HCT116 (cell line): Measurements from ENCODE around the gene DNM3. TPM values are rescaled to one million over a fixed set of nuclear protein-coding genes. Genes with fewer than 3 reads are reported as not detected.

Source experiments
- ATAC-seq: fragments of 200-7000 bp; cut with Tn5 transposase; 2 replicates; pipeline ENCODE4 v1.9.1; 2020; ENCODE audit warnings: mild to moderate bottlenecking, moderate library complexity
- BruUV-seq: library from RNA; stranded (reverse); fragments of 400-500 nt; replicated peaks from 2 replicates; lab custom pipeline; 2021; lab: Mats Ljungman, UMichigan
- CTCF ChIA-PET: fragments of 300-600 bp; sonication (Branson Sonifier 250); formaldehyde crosslinking; loops from one replicate; lab custom pipeline; 2021; ENCODE audit warnings: antibody characterized with exemption; lab: Charles Lee
- POLR2A ChIA-PET: fragments of 300-600, 350-600 bp; sonication (Branson Sonifier 250); formaldehyde crosslinking; loops from one replicate; lab custom pipeline; 2021; ENCODE audit warnings: antibody characterized with exemption; lab: Charles Lee
- RAD21 ChIA-PET, 2 experiments: fragments of 300-600 bp; sonication (Branson Sonifier 250); formaldehyde crosslinking; loops; one replicate each; lab custom pipeline; 2023; ENCODE audit warnings: low total read pairs in 2 of 2; ENCODE audit not compliant: uncharacterized antibody in 2 of 2, unreplicated experiment in 2 of 2, low non-redundant PET in 1 of 2; lab: Charles Lee
- DNase-seq: peaks from one replicate; pipeline ENCODE4 v3.0.0-alpha.2; 2010; ENCODE audit warnings: low read depth, low spot score
- H2AFZ ChIP-seq: fragments of 200-600 bp; shearing (Covaris generic), sonication (generic); 2 replicates; pipeline ENCODE4 v1.6.1; 2017; ENCODE audit warnings: low read depth, mixed run types, mixed read lengths, antibody characterized with exemption, low read length; ENCODE audit not compliant: poor library complexity, severe bottlenecking
- H3K27ac ChIP-seq: 2 replicates; pipeline ENCODE4 v1.5.1; 2012; ENCODE audit warnings: low read depth, low read length
- H3K27me3 ChIP-seq: fragments of 200-600 bp; sonication (generic); 2 replicates; pipeline ENCODE4 v1.6.1; 2016; ENCODE audit warnings: mixed run types, low read length, mixed read lengths; ENCODE audit not compliant: insufficient read depth
- H3K36me3 ChIP-seq, 2 experiments: fragments of 200-500 bp in 1 of 2; fragments of 200-600 bp in 1 of 2; sonication (Bioruptor generic) in 1 of 2; sonication (generic) in 1 of 2; 2 replicates each; pipeline versions ENCODE4 v1.5.1 to v1.6.1; 2014 to 2016; ENCODE audit warnings: low read length in 2 of 2, inconsistent platforms in 1 of 2, mixed read lengths in 1 of 2, mixed run types in 1 of 2; ENCODE audit not compliant: insufficient read depth in 2 of 2, control insufficient read depth in 1 of 2
- H3K4me1 ChIP-seq, 2 experiments: fragments of 200-600 bp in 1 of 2; sonication (generic) in 1 of 2; 2 replicates each; pipeline versions ENCODE4 v1.5.1 to v1.6.1; 2012 to 2017; ENCODE audit warnings: low read length in 2 of 2, inconsistent platforms in 1 of 2, mild to moderate bottlenecking in 1 of 2, mixed read lengths in 1 of 2, mixed run types in 1 of 2, moderate library complexity in 1 of 2; ENCODE audit not compliant: insufficient read depth in 2 of 2, control insufficient read depth in 1 of 2
- H3K4me2 ChIP-seq: fragments of 200-600 bp; sonication (generic); 2 replicates; pipeline ENCODE4 v1.6.1; 2017; ENCODE audit warnings: mixed run types, low read length, mixed read lengths
- H3K4me3 ChIP-seq, 2 experiments: fragments of 200-600 bp in 1 of 2; sonication (generic) in 1 of 2; replicated peaks in 1 of 2; 2 replicates each; pipeline ENCODE4 v1.5.1; 2011 to 2016; ENCODE audit warnings: low read length in 2 of 2, control low read depth in 1 of 2, low read depth in 1 of 2, mild to moderate bottlenecking in 1 of 2, mixed read lengths in 1 of 2, mixed run types in 1 of 2
- H3K79me2 ChIP-seq: fragments of 200-600 bp; sonication (generic); 2 replicates; pipeline ENCODE4 v1.6.1; 2017; ENCODE audit warnings: mild to moderate bottlenecking, mixed run types, low read length, moderate library complexity, mixed read lengths; ENCODE audit not compliant: insufficient read depth
- H3K9ac ChIP-seq: fragments of 200-600 bp; sonication (generic); 2 replicates; pipeline ENCODE4 v1.6.1; 2016; ENCODE audit warnings: low read length, mixed read lengths
- H3K9me2 ChIP-seq: fragments of 200-600 bp; sonication (generic), shearing (Covaris generic); 2 replicates; pipeline ENCODE4 v1.6.1; 2017; ENCODE audit warnings: mixed run types, mild to moderate bottlenecking, moderate library complexity; ENCODE audit not compliant: insufficient read depth
- H3K9me3 ChIP-seq, 2 experiments: fragments of 200-500 bp in 1 of 2; fragments of 200-600 bp in 1 of 2; sonication (Bioruptor generic) in 1 of 2; sonication (generic) in 1 of 2; 2 replicates each; pipeline ENCODE4 v1.6.1; 2014 to 2017; ENCODE audit warnings: low read length in 2 of 2, mixed read lengths in 2 of 2, inconsistent platforms in 1 of 2, low read depth in 1 of 2, mild to moderate bottlenecking in 1 of 2, mixed run types in 1 of 2, moderate library complexity in 1 of 2; ENCODE audit not compliant: control insufficient read depth in 1 of 2, insufficient read depth in 1 of 2
- H4K20me1 ChIP-seq: fragments of 200-600 bp; sonication (generic), shearing (Covaris generic); 2 replicates; pipeline ENCODE4 v1.6.1; 2017; ENCODE audit warnings: mixed run types, mild to moderate bottlenecking, moderate library complexity; ENCODE audit not compliant: insufficient read depth
- CBX3 ChIP-seq: IDR thresholded peaks from 2 replicates; pipeline ENCODE4 v1.6.1; 2012; ENCODE audit warnings: low read depth
- EZH2 ChIP-seq: fragments of 200-600 bp; sonication (generic); IDR thresholded peaks from 2 replicates; pipeline ENCODE4 v1.6.1; 2017; ENCODE audit warnings: antibody characterized with exemption, mixed run types
- FOSL1 ChIP-seq: IDR thresholded peaks from 2 replicates; pipeline ENCODE4 v1.6.1; 2012; ENCODE audit warnings: low read depth
- JUND ChIP-seq: IDR thresholded peaks from 2 replicates; pipeline ENCODE4 v1.6.1; 2012
- POLR2A ChIP-seq: IDR thresholded peaks from 2 replicates; pipeline ENCODE4 v1.7.0; 2011; ENCODE audit warnings: borderline replicate concordance; ENCODE audit not compliant: insufficient read depth, insufficient read length; ENCODE audit errors: extremely low read depth
- POLR2AphosphoS5 ChIP-seq: IDR thresholded peaks from 2 replicates; pipeline ENCODE4 v1.6.1; 2011; ENCODE audit warnings: mild to moderate bottlenecking, low read depth, low read length, moderate library complexity
- REST ChIP-seq: IDR thresholded peaks from 2 replicates; pipeline ENCODE4 v1.6.1; 2012; ENCODE audit warnings: low read depth
- SIN3A ChIP-seq: IDR thresholded peaks from 2 replicates; pipeline ENCODE4 v1.6.1; 2012; ENCODE audit warnings: low read depth
- SRF ChIP-seq: IDR thresholded peaks from 2 replicates; pipeline ENCODE4 v1.6.1; 2012; ENCODE audit warnings: low read depth
- TCF7L2 ChIP-seq: IDR thresholded peaks from 2 replicates; pipeline ENCODE4 v1.7.0; 2011; ENCODE audit warnings: borderline replicate concordance, inconsistent platforms; ENCODE audit not compliant: insufficient read depth, insufficient read length; ENCODE audit errors: extremely low read depth
- YY1 ChIP-seq: IDR thresholded peaks from 2 replicates; pipeline ENCODE4 v1.6.1; 2011; ENCODE audit warnings: low read length, low read depth, moderate library complexity, mild to moderate bottlenecking; ENCODE audit not compliant: insufficient replicate concordance; ENCODE audit errors: extremely low read depth
- ZFX ChIP-seq: fragments of 450-650 bp; IDR thresholded peaks from 2 replicates; pipeline ENCODE4 v1.6.1; 2017
- intact Hi-C: fragments of 100-400 bp; cut with micrococcal nuclease; formaldehyde crosslinking; loops from 2 replicates; pipeline ENCODE4 v1.10.0; 2022
- total RNA-seq: library from RNA; stranded (reverse); gene quantifications from one replicate; pipeline ENCODE4 v1.2.1, GENCODE V29; 2021; ENCODE audit not compliant: unreplicated experiment

Gene DNM3
- total RNA-seq, 1 experiment from 2014 or later, result 3.1 TPM

GRCh38 chr1:172147541-172147940 lies 306.2 kb downstream of the DNM3 start:
- H3K27me3 ChIP-seq, result no peaks in the 10 kb centered on the region
- H3K4me1 ChIP-seq, result no peaks in the 10 kb centered on the region
- ATAC-seq (no peak), DNase-seq (no peak)
- no peaks in the 10 kb centered on the region for H3K79me2 ChIP-seq
- TF ChIP-seq JUND (no peak), FOSL1 (no peak), POLR2AphosphoS5 (no peak), POLR2A (no peak), SRF (no peak), TCF7L2 (no peak), SIN3A (no peak), EZH2 (no peak), CBX3 (no peak), ZFX (no peak), YY1 (no peak), REST (no peak)
- no peak overlapping the region for H3K4me2 ChIP-seq
- no peaks in the 10 kb centered on the region for H3K9me3 ChIP-seq
- no peak overlapping the region for H3K9ac ChIP-seq
- no peaks in the 10 kb centered on the region for H4K20me1 ChIP-seq
- H3K9me2 ChIP-seq, result no peaks in the 10 kb centered on the region
- ChIA-PET POLR2A (no interaction called here), CTCF (no interaction called here), RAD21 (no interaction called here)
- BruUV-seq, result no TSS peak
- H3K27ac ChIP-seq, result no peak overlapping the region
- H2AFZ ChIP-seq, result no peak overlapping the region
- H3K36me3 ChIP-seq, result no peaks in the 10 kb centered on the region
- intact Hi-C loops, result no loop called here
- H3K4me3 ChIP-seq, result no peak overlapping the region
